Measurements from ENCODE around the gene MOCOS. TPM values are rescaled to one million over a fixed set of nuclear protein-coding genes. Genes with fewer than 3 reads are reported as not detected.
"Not testable (repeated sequence)": the region's sequence is repeated elsewhere in the genome, so short reads cannot be mapped to it uniquely, and the experiment has no call there.

MOCOS gene
- 1 to 10 TPM; 1.1 to 4.7 (median 2.3) TPM for polyA plus RNA-seq

GRCh38 chr18:36187193-36187825 lies at the start of gene MOCOS:
TSS of gene MOCOS (plus strand) at chr18:36187497. CDS start at chr18:36187540, 43 bp downstream.
- WGBS, 3 donors: 0 to 1% (median 1%) methylated on average over 66 of the region's 66 CpGs
- no peak within 1 kb of the TSS for H3K27ac ChIP-seq (ENCODE audit: low read depth, low read length)

DNA sequence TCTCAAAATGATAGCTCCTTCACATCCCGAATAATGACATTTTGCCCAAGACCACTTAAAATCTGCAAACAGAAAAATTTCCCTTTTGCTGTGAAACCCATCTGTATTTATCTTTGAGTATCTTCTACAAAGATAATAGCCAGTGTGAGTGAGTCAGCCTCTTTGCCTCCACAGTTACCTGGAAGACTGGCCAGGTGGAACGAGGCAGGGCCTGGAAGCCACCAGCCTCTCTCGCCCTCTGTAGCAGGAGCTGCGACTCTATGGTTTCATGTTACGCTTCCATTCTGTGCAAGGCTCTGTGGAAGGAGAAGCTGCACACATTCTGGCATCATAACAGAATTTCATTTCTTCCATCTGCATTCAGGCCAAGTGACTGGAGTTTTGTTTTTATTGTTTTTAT lies 48.1 kb upstream of the MOCOS start:
- 86 to 92% (median 88%) methylated on average over 5 of the region's 5 CpGs for WGBS, 3 donors
- no peak overlapping the region for H3K27ac ChIP-seq (ENCODE audit: low read depth, low read length)

GRCh38 chr18:36141576-36141975 lies 45.7 kb upstream of the MOCOS start:
- no peak overlapping the region for H3K27ac ChIP-seq (ENCODE audit: low read depth, low read length)
- 84 to 99% (median 89%) methylated on average over 4 of the region's 4 CpGs for WGBS, 3 donors

GRCh38 chr18:36142751-36143150 lies 44.5 kb upstream of the MOCOS start:
- WGBS, 3 donors: 92 to 94% (median 93%) methylated on average over 3 of the region's 3 CpGs
- no peak overlapping the region for H3K27ac ChIP-seq (ENCODE audit: low read depth, low read length)

DNA sequence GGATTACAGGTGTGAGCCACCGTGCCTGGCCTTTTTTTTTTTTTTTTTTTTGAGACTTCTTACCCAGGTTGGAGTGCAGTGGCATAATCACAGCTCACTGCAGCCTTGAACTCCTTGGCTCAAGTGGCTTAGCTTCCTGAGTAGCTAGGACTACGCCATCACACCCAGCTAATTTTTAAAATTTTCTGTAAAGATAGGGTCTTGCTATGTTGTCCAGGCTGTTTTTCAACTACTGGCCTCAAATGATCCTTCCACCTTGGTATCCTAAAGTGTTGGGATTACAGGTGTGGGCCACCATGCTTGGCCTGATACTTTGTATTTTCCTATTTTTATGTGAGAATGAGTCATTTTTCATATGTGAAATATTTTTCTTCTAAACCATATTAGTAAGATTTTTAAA lies 43.9 kb upstream of the MOCOS start:
- no peak overlapping the region for H3K27ac ChIP-seq (ENCODE audit: low read depth, low read length)
- 95 to 100% (median 100%) methylated on average over 1 of the region's 2 CpGs for WGBS, 3 donors

- H3K27ac ChIP-seq (ENCODE audit: low read depth, low read length): no peak overlapping the region
- WGBS, 3 donors: 91 to 96% (median 91%) methylated on average over 5 of the region's 5 CpGs
Measured at GRCh38 chr18:36149514-36150289, 37.6 kb upstream of the MOCOS start.

- no peak overlapping the region for H3K27ac ChIP-seq (ENCODE audit: low read depth, low read length)
- WGBS, 3 donors: 94 to 100% (median 97%) methylated on average over 1 of the region's 1 CpG
Measured at GRCh38 chr18:36152781-36153180, 34.5 kb upstream of the MOCOS start.

- no peak overlapping the region for H3K27ac ChIP-seq (ENCODE audit: low read depth, low read length)
- 71 to 76% (median 74%) methylated on average over 4 of the region's 4 CpGs for WGBS, 3 donors
Measured at GRCh38 chr18:36153203-36153602, 34.1 kb upstream of the MOCOS start.

DNA sequence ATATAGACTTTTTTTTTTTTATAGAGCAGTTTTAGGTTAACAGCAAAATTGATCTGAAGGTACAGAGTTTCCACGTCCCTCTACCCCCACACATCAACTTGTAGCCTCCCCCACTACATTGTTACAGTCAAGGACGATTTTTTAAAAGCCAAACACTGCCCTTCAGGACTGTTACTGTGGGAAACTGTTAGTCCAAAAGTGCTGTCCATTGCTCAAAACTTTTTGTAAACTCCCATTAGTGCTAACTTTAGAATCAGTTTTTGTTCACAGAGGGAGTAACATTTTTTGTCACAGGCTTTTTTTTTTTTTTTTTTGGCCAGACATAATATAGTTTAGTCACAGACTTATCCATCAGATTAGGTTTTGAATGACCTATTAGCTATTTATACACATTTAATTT lies 33.5 kb upstream of the MOCOS start:
- 58 to 77% (median 69%) methylated on average over 2 of the region's 2 CpGs for WGBS, 3 donors
- no peak overlapping the region for H3K27ac ChIP-seq (ENCODE audit: low read depth, low read length)

DNA sequence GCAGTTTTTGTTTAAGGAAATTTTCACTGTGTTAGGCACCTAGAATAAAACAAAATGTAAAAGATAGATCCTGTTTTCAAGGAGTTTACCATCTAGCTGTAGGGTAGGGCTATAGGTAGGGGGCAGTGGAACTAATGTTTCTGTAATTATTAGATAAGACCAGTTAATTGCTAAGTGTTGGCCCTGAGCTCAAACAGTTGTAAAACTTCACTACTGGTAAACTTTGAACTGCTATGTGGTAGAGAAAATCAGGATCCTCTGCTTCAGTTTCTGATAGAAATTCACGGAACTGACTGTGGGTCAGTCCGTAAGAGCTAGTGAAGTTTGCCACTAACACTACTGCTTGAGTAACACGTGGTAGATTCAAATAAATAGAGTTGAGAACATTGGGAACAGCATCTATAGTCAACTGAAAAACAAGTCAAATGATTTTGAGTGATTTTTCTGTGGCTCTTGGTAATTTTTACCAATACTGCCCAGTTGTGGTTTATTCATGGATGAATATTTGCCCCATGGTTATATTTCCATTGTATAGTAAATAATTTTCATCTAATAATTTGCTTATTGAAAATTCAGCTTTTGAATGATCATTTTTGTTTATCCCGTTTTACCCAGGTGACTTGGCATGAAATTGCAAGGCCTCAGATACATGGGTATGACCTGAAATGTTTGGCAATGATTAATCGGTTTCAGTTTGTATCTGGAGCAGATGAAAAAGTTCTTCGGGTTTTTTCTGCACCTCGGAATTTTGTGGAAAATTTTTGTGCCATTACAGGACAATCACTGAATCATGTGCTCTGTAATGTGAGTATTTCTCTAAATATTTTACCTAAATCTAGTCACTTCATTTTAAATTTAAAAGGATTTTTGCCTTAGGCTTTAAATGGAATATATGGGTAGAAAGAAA lies 31.2 kb upstream of the MOCOS start:
- WGBS, 3 donors: 83 to 94% (median 93%) methylated on average over 7 of the region's 7 CpGs
- no peak overlapping the region for H3K27ac ChIP-seq (ENCODE audit: low read depth, low read length)

DNA sequence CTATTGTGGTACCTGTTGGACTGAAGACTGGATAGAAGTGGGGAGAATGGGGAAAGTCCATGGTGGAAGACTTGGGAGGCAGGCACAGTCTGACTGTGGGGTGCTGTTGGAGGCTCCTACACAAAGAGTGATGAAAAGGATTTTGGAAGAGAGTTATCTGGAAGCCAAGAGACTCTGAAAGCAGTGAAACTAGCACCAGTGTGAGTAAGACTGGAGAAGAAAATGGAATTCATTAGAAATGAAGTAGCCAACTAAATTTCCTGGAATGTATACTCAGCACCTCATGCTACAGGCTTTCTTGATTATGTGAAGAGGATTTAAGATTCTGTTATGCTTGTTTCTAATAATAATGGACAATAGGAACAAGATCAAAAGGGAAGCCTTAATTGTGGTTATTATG lies 29.9 kb upstream of the MOCOS start:
- no peak overlapping the region for H3K27ac ChIP-seq (ENCODE audit: low read depth, low read length)

DNA sequence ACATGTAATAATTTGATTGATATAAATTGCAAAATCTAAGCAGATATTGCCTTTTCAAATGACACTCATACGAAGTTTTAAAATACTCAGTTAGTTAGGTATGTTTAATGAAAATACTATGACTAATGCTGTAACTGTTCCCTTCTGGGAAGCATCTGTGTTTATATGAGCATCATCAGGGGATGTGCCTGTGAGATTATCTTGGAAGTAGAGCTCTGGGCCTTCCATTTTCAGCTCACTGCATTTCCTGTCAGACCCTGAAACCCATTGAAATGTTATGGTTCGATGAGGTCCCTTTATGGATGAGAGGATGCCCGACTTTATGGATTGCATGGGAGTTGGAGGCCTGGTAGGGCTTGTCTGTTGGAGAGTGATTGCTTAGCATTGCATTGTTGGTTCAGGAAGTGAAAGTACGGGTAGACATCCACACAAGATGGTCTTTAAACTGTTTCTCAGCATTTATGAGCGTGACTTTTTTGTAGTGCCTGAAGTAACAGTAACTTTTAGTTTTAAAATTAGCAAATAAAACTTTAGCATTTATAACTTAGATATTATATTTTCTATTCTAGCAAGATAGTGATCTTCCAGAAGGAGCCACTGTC lies 28.9 kb upstream of the MOCOS start:
- 77 to 86% (median 79%) methylated on average over 5 of the region's 5 CpGs for WGBS, 3 donors
- H3K27ac ChIP-seq (ENCODE audit: low read depth, low read length): no peak overlapping the region

- no peak overlapping the region for H3K27ac ChIP-seq (ENCODE audit: low read depth, low read length)
- 90 to 92% (median 92%) methylated on average over 4 of the region's 4 CpGs for WGBS, 3 donors
Measured at GRCh38 chr18:36160959-36161371, 26.3 kb upstream of the MOCOS start.

DNA sequence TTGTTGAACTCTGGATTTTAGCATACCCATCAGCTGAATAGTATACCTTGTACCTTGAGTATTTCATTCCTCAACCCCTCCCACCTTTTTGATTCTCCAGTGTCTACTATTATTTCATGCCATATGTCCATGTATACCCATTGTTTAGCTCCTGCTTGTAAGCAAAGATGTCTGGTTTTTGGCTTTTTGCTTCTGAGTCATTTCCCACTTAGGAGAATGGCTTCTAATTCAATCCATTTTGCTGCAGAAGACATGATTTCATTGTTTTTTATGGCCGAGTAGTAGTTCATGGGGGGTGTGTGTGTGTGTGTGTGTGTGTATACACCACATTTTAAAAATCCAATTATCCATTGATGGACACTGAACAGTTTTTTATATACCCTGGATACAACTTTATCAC lies 24.3 kb upstream of the MOCOS start:
- H3K27ac ChIP-seq (ENCODE audit: low read depth, low read length): no peak overlapping the region
- 80 to 92% (median 90%) methylated on average over 1 of the region's 1 CpG for WGBS, 3 donors

GRCh38 chr18:36167692-36168218 lies 19.5 kb upstream of the MOCOS start:
- 94 to 100% (median 100%) methylated on average over 3 of the region's 3 CpGs for WGBS, 3 donors
- H3K27ac ChIP-seq (ENCODE audit: low read depth, low read length): no peak overlapping the region

DNA sequence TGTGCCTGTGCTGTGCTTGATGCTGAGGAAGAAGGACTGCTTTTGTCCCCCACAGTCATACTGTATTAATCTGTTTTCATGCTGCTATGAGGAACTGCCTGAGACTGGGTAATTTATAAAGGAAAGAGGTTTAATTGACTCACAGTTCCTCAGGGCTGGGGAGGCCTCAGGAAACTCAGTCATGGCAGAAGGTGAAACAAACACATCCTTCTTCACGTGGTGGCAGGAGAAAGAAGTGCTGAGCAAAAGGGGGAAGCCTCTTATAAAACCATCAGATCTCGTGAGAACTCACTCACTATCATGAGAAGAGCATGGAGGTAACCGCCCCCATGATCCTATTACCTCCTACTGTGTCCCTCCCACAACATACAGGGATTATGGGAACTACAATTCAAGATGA lies 19.0 kb upstream of the MOCOS start:
- H3K27ac ChIP-seq (ENCODE audit: low read depth, low read length): not testable (repeated sequence)
- 78 to 94% (median 80%) methylated on average over 3 of the region's 3 CpGs for WGBS, 3 donors

- 67 to 82% (median 80%) methylated on average over 5 of the region's 5 CpGs for WGBS, 3 donors
- H3K27ac ChIP-seq (ENCODE audit: low read depth, low read length): no peak overlapping the region
Measured at GRCh38 chr18:36169938-36170337, 17.4 kb upstream of the MOCOS start.

- 71 to 88% (median 79%) methylated on average over 1 of the region's 1 CpG for WGBS, 3 donors
- no peak overlapping the region for H3K27ac ChIP-seq (ENCODE audit: low read depth, low read length)
Measured at GRCh38 chr18:36175481-36175880, 11.8 kb upstream of the MOCOS start.
